HG03064 (cell line): ENCODE data around the gene CRB2.

ENCODE experiments used
- ATAC-seq: cut with Tn5 transposase; IDR thresholded peaks from one replicate; pipeline ENCODE4 v1.9.1; 2021; ENCODE audit warnings: low read depth; ENCODE audit not compliant: unreplicated experiment

CRB2 gene

DNA sequence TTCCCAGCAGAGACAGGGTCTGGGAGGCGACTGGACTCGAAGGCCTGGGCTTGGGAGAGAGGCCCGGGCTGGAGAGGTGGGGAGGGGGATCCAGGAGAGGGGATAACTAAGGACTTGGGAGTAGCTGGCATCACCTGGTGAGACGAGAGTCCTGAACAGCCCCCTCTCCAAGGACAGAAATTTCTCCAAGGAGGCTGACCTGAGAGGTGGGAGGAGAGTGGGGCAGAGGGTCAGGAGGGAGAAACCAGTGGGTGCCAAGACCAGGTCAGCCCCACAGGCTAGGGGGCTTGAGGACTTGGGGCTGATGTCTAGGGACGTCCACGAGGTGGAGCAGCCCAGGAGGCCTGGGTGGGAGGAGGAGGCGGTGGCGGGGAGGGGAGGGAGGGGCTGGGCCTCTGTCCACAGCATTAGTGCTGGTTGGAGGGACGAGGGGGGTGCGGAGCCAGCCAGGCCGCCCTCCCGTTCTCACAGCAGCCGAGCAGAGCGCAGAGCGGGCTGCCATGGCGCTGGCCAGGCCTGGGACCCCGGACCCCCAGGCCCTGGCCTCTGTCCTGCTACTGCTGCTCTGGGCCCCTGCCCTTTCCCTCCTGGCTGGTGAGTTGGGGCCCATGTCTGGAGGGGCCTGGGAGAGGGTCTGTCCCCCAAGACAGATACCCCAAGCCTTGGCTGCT, at the start of gene CRB2:
Gene CRB2, plus strand, starts transcription at position 437 of the 671 bp plus-strand sequence. Its CDS starts 64 bp downstream, at position 501.
- no peak for ATAC-seq

DNA sequence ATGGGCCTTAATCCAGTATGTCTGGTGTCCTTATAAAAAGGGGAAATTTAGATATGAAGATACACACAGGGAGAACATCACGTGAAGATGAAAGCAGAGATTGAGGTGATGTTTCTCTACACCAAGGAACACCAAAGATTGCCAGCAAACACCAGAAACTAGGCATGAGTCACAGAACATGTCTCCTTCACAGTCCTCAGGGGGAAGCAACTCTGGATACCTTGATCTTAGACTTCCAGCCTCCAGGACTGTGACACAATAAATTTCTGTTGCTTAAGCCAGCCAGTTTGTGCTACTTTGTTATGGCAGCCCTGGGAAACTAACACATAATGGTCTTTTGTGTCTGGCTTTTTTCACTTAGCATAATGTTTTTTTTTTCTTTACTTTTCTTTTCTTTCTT, 46.4 kb upstream of the CRB2 start:
- ATAC-seq: no peak

DNA sequence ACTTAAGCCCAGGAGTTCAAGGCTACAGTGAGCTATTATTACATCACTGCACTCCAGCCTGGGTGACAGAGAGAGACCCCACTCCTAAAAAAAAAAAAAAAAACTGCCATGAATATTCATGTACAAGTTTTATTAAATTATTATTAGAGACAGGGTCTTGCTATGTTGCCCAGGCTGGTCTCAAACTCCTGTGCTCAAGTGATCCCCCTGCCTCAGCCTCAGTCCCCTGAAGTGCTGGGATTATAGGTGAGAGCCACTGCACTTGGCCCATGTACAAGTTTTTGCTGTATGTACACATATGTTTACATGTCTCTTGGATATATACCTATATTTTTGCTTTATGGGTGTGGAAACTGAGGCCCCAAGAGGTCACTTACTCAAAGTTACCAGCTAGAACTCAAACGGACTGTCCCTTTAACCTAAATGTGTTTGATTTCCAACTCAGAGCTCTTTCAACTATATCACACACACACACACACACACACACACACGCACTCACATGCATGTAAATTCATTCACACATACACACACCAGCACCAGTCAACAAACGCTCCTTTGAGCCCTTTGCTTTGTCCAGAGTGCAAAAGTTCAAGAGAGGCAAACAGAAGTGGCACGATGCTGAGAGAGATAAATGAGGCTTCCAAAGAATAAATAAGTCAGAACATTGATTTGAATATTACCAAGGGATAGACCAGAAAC, 45.3 kb upstream of the CRB2 start:
- no peak for ATAC-seq

DNA sequence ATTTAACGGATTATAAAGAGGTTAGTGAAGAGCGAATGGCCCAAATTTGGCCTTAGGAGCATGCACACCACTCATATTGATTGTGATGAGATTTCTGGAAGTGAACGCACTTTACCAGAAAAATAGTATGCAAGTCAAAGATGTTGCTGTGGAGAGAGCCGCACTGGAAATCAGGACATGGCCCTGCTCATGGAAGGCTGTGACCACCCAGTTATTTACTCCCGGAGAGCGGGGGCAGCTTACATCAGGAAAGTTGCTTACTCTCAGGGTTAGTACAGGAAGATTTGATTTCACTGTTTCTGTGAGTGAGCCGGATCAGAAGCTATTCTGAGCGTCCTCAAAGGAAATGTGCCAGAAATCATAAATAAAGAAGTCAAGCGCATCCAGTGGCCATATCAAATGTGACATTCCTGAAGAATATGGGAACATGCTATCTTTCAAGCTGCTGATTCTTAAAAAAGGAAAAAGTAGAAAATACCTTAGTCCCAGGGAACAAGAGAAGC, 44.7 kb upstream of the CRB2 start:
- ATAC-seq: no peak

DNA sequence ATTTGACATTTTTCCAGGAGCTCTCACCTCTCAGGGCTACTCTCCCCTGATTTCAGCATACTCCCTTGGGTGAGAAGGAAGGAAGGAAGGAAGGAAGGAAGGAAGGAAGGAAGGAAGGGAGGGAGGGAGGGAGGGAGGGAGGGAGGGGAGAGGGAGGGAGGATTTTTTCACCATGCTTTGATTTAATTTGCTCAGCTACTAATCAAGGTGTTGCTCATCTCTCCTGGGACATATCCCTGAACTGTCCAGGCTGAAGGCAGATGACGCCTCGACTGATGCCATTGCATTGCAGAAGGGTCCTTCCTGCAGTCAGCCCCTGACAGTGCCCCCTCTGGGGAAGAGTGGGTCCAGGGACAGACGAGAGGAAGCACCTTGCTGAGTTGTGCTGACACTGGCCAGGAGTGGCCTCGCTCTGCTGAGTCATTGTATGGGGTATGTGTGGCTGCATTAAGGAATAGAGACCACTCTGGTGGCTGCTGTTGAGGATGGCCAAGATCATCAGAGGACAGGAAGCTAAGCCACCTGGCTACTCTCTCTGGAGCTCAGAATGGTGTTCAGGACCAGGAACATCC, 43.6 kb upstream of the CRB2 start:
- ATAC-seq: no peak

DNA sequence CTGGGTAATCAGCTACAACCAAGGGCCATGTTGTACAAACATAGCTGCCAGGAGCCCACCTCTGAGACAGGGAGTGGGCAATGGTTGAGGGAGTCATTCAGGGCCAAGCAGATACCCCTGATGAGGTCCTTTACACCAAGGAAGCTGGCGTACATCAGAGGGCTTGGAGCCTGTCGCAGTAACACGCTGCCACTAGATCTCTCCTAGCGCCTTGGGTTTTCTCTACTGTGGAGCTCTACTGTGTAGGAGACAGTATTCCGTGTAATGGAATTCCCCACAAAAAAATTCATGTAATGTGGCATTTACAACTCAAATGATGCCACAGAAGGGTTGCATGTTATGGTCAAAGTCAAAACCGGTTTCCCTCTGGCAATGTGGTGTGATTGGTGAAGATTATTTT, 41.4 kb upstream of the CRB2 start:
- ATAC-seq: no peak

DNA sequence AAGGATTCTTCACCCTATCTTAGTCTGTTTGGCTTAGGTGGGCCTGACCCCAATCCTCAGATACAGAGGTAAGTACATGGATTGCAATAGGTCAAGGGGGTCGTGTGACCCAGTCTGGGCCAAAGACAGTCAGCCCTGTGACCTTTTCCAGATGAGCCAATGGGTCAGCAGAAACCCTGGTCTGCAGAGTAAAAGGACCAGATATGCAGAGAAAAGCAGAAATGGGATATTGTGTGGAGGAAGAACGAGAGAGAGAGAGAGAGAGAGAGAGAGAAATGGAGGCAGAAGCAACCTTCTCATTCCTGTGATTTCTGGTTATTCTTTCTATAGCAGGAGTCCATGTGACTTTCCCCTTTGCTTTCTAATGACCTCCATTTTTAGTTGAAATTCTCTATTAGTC, 40.4 kb upstream of the CRB2 start:
- ATAC-seq: no peak

DNA sequence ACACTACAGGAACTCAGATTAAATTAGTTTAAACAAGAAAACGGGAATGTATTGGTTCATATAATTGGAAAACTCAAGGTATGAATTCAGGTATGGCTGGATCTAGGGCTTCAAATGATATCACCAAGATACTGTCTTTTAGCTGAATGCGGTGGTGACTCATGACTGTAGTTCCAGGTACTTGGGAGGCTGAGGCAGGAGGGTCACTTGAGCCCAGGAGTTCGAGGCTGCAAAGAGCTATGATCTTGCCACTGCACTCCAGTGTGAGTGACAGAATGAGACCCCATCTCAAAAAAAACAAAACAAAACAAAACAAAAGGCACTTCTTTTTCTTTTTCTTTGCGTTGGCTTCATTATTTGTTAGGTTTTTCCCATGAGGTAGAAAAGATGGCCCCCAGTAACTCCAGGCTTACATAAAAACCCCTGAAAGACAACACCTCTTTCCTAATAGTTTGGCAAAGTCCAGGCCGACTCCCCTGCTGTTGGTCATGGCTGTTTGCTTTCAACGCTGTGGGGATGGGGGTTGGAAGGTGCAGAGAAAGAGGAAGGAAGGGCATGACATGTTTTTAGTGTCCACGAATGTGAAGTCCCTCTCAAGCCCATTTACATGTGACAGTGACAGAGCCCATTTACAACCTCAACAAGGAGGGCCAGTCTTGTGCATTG, 39.8 kb upstream of the CRB2 start:
- no peak for ATAC-seq

DNA sequence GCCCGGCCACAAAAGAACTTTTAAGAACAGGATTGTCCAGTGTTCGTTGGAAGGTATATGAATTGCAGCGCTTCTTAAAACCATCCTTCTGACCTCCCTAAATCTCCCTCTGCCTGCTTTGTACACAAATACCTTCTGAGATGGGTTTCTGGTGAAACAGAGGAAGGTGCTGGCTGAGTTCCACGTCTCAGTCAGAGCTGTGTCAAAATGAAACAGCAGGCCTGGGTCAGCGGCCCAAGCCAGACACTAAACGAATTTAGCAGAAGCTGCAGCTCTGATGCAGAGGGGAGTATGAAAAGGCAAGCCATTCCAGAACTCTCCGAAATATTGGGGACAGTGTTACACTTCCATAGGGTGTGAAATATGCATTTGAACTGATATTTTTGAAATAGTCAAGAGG, 37.8 kb upstream of the CRB2 start:
- ATAC-seq: no peak

DNA sequence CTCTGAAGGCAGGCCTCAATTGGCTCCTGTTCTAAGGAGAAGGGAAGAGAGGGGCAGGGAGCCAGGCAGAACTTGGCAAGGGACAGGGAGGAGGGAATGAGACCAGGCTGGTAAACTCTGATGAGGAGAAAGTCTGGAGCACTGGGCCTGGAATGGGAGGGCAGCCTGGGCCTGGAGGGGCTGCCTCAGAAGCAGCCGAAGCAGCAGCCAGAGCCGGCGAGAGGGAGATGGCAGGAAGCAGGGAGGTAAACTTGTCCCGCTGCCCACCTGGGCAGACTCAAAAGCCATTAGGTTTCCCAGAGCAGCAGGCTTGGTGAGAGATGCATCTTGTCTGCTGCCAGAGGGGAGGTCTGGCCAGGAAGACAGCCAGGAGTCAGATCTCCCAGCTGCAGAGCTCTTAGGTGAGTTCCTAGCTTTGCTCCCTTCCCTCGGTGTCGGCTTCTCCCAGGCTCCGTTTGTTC, 37.0 kb upstream of the CRB2 start:
- ATAC-seq: no peak

DNA sequence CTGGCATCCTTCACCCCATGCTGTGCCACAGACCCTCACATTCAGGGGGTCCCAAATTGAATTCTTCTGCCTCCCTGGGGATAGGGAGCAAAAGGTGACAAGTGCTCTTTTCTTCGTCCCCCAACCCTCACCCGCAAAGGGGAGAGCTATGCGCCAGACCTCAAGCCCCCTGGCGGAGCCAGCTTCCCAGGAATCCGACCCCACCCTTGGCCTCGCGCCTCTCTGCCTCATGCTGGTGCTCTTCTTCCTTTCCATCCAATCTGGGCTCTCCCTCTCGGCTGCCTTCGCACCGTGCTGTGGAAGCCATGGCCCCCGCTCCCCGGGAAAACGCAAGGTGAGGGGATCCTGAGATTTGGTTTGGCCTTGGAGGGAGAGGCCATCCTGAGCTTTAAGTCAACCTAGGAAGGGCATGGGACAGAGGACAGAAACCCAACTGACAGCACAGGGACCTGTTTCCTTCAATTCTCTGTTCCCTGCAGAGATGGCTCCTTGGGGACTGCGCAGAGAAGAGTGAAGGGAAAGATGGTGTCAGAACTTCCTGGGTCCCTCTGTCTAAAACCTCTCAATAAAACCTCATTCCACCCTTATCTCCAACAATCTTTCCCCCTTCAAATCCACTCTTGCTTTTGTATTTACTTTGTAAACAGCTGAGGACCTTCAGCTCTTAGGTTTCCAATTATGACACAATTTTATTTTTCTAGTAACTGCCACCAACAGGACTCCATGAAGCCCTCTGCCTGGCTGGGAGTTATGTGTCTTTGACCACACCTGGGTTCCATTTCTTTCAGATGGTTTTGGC, 36.3 kb upstream of the CRB2 start:
- no peak for ATAC-seq

DNA sequence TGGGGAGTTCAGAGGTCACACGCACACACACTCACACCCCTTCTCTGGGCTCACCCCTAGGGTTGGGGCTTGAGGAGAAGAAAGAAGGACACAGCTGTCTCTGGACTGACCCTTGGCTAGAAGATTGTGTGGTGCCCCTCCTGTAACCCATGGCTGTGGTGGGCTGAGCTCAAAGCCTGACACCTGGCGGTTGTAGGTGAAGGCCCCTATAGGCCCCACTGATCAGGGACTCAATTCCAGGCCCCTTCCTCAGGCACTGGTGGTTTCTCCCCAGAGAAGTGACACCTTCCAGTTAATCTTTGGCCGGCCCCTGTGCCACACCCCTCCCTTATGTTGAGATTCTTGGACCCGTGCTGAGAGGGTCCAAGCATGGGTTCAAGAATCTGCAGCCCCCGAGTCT, 35.2 kb upstream of the CRB2 start:
- no peak for ATAC-seq

DNA sequence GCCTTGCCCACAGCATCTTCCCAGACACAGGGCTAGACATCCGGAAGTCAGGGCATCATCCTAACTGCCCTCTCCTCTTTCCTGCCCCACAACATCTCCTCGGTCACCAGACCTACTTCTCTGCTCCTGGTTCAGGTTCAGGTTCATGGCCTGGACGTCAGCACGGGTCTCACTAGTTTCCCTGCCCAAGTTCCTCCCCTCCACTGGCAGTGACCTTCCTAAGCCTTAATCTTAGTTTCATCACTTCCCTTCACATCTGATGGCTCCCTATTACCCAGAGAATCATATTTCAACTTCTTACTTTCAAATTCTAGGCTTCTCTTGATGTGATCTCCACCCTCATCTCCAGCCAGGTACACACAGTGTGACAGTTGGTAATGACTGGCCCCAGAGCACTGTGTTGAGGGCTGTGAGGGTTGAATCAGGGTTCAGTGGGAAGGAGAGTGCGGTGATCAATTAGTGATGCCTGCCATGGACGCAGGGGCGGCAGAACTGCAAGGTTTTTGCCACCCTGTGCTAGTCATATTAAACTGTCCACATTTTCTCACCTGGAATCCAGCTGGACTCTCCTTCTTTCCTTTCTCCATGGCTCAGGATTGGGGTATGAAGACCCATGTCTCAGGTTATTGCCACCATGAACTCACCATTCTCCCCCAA, 34.3 kb upstream of the CRB2 start:
- no peak for ATAC-seq

DNA sequence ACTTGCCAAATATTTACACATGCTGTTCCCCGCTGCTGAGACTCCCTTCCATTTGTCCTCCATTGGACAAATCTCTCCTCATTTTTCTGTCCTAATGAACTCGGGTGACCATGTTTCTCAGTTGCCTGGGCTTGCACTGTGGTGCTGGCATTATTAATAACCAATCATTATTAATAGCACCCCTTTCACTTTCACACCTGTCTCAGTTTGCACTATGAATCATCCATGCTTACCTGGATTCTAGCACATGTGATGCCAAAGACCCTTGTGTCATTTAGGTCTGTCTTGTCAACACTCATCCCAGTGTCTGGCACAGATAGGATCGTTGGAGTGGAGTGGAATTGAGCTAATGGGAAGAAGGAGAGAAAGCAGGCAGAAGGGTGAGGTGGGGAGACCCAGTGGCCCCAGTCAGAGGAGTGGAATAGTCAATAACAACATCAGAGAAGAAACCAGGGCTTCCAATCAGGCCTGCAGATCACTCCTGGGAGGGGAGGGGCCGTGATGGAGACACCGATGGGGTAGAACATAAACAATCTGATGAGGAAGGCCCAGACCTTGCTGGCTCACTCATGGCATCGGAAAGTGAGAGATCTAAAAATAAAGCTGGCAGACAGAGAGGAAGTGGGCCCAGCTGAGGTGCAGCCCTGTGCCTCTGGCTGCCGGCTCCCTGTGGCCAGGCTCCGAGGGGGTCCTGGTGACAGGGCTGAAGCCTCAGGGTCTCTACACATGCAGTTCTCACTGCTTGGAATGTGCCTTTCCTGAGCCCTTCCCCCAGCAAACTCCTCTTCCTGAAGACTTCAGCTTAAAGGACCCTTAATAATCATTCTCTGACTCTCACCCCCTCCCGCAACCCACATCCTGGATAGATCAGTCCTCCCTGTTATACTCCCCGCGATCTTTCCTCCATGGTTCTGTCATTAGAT, 33.5 kb upstream of the CRB2 start:
- peak; percentile 54 for ATAC-seq

DNA sequence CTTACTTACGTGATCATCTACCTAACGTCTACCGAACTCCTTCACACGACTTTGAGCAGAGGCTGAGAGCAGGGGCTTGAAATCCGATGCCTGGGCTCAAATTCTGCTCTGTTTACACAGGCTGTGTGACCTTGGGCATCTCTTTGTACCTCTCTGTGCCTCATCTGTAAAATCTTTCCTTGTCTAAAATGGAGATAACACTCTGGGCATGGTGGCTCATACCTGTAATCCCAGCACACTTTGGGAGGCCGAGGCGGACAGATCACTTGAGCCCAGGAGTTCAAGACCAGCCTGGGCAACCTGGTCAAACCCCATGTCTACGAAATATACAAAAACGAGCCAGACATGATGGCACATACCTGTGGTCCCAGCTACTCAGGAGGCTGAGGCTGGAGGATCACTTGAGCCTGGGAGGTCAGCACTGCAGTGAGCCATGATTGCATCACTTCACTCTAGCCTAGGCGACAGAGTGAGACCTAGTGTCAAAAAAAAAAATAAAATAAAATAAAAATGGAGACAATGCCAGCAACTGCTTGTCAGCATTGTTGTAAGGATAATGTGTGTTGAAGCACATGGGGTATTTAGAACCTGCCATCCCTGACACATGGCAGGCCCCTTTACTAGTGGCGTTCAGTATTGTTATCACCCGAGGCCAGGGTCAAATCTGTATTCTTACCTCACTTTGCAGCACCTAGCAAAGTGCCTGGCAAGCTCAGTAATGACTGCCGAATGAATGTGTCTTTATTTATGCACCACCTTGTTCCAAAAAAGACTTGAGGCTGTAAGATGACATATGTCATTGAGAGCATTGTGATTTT, 32.6 kb upstream of the CRB2 start:
- no peak for ATAC-seq

DNA sequence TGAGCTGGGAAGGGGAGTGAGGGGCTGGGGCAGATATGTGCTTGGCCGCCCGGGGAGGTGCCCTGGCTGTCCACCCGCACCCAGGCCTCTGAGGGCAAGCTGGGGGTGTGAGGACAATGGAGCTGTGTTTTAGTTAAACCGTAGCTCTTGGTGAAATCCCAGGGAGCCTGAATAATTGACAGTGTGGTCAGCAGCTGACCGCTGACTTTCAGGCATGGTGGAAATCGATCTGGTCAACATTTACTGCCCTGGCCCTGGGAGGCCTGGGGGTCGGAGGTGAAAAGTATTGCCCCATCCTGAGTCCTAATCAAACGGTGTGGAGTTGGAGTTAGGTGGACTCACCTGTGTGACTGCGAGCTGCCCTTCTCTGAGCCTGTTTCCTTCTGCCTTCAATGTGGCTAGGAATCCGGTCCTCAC, 31.2 kb upstream of the CRB2 start:
- ATAC-seq: no peak

DNA sequence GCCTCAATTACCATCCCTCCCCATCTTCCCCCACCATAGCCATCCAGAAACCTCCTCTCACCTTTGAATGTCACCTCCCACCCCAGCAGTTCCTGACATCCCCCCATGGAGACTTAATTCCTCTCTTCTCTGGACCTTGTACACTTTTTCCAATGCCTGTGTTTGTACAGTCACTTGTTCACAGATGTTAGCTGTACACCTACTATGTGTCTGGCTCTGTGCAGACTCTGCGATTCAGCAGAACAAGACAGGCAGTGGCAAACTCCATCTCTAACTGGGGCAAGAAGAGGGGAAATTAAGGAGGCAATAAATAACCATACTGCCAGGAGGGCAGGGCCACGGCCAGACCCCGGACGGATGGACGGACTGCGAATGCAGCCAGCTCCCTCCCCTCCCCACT, 29.8 kb upstream of the CRB2 start:
- no peak for ATAC-seq

DNA sequence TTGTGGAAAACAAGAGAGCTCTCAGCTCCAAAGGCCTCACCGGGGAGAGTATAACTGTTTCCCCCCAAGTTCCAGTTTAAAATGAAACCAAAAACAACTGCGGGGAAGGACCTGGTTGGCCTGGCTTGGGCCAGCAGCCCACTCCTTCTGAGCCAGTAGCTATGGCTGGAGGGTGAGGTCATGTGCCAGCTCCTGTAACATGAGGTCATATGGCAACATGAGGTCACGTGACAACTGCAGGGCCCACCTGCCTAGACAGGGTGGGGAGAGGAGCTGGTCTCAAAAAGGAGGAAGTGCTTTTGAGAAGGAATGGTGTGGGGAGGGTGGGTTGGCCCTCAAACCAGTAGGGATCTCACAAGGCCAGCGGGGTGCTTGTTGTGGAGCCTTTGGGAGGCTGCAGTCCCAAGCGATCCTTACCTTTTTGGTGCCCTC, 29.3 kb upstream of the CRB2 start:
- ATAC-seq: no peak
